Rectal smooth muscle tissue (tissue), 1 donor: ENCODE results near the gene DNAH17.

Experiments used
- H3K27ac ChIP-seq: one replicate; pipeline ENCODE4 v1.7.0; 2013; ENCODE audit warnings: low read depth, low read length, inconsistent platforms
- H3K27me3 ChIP-seq: one replicate; pipeline ENCODE4 v1.7.0; 2013; ENCODE audit warnings: low read length; ENCODE audit not compliant: control insufficient read depth, insufficient read depth
- H3K36me3 ChIP-seq: one replicate; pipeline ENCODE4 v1.7.0; 2013; ENCODE audit warnings: low read length; ENCODE audit not compliant: control insufficient read depth, insufficient read depth
- H3K4me1 ChIP-seq: one replicate; pipeline ENCODE4 v1.7.0; 2013; ENCODE audit warnings: low read length; ENCODE audit not compliant: control insufficient read depth, insufficient read depth
- H3K4me3 ChIP-seq: one replicate; pipeline ENCODE4 v1.7.0; 2013; ENCODE audit warnings: low read length
- H3K9ac ChIP-seq: one replicate; pipeline ENCODE4 v1.7.0; 2013; ENCODE audit warnings: low read length

Gene DNAH17

DNA sequence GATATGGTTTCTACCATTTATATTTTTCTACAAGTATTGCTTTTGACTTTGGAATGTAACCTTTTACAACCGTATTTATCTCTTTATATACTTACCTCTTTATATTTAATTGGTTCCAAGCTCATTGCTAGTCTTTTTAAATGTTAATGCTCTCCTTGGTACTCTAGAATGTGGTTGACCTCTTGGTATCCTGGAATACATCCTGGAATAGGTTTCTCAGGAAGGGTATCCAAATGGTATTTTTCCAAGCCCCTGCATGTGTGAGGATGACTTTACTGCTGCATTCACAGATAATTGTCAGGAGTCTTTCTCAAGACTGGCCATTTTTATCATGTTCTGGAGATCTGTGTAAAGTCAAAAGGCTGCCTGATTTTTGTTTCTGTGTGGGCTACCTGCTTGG, 30.2 kb downstream of the DNAH17 start:
- Histone ChIP-seq H3K4me3 (no peak overlapping the region), H3K36me3 (no peaks in the 10 kb centered on the region), H3K9ac (no peak overlapping the region), H3K27me3 (no peaks in the 10 kb centered on the region), H3K4me1 (no peaks in the 10 kb centered on the region), H3K27ac (no peak overlapping the region)

DNA sequence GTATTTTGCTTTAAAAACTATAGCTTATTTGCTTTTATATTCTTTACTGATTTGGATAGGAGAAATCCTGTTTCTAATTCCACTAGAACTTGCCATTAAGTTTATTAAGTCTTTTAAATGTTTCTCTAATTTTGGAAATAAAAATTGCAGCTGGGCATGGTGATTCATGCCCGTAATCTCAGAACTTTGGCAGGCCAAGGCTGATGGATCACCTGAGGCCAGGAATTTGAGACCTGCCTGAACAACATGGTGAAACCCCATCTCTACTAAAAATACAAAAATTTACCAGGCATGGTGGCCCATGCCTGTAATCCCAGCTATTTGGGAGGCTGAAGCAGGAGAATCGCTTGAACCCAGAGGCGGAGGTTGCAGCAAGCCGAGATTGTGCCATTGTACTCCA, 30.7 kb downstream of the DNAH17 start:
- Histone ChIP-seq H3K4me3 (no peak overlapping the region), H3K9ac (no peak overlapping the region), H3K27ac (no peak overlapping the region), H3K4me1 (no peaks in the 10 kb centered on the region), H3K27me3 (no peaks in the 10 kb centered on the region), H3K36me3 (no peaks in the 10 kb centered on the region)

DNA sequence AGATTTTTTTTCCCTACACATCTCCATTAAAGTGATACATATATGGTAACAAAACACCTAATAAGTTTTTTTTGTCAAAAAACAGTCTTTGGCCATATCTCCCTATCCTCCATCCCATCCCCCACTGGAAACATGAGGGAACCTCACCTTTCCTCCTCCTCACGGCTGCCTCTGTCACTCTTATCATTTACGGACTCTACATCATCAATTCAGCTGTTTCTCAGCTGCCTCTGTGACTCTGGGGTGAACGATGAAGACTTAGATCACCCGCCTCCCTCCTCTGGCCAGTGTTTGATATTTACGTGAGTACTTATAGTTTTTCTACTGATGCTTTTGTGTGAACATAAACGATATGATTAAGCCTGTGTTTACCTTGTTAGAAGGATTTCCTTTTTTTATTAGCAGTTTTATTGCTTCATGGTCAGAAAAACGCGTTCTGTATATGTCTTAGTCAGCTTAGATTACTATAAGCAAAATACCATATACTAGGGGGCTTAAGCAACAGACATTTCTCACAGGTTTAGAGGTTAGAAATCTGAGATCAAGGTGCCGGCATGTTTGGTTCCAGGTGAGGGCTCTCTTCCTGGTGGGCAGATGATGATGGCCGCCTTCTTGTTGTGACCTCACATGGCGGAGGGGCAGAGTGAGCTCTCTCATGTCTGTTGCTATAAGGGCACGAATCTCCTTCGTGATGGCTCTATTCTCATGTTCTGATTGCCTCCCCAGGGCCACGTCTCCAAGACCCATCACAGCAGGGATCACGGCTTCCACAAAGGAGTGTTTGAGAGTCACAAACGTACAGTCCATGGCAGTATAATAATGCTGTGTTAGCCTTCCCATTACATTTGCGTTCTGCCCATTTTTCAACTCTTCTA, 32.1 kb downstream of the DNAH17 start:
- Histone ChIP-seq H3K4me3 (no peak overlapping the region), H3K27ac (no peak overlapping the region), H3K27me3 (no peaks in the 10 kb centered on the region), H3K36me3 (no peaks in the 10 kb centered on the region), H3K4me1 (no peaks in the 10 kb centered on the region), H3K9ac (no peak overlapping the region)

DNA sequence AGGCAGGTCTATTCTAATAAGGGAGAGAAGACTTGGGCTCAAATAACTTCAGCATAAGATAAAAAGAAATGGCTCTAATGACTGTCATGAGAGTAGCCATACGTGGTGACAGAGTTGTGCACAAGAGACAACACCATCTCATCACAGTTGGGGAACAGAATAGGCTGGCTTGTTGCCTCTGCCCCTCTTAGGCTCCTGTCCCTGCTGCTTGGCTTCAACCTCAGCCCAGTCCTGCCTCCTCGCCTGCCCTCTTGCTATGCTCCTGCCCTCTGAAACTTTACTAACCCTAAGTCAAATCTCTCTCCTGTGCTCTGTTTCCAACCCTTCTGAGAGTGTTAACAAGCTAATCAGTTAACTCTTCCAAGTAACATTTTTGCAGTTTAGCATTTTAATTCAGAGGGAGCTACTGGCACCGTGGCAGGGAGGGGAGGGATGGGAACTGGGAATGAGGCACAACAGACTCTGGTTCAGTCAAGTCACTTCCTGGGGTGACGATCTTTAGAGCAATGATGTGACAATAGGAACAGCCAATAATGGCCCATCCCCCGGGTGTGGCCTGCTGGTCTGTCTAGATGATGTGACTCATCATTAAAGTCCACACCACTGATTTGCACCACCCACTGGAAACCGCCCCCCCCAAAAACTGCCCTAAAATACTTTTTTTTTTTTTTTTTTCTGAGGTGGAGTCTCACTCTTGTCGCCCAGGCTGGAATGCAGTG, 35.5 kb downstream of the DNAH17 start:
- Histone ChIP-seq H3K27me3 (no peaks in the 10 kb centered on the region), H3K27ac (no peak overlapping the region), H3K36me3 (no peaks in the 10 kb centered on the region), H3K4me1 (no peaks in the 10 kb centered on the region), H3K9ac (no peak overlapping the region), H3K4me3 (no peak overlapping the region)

DNA sequence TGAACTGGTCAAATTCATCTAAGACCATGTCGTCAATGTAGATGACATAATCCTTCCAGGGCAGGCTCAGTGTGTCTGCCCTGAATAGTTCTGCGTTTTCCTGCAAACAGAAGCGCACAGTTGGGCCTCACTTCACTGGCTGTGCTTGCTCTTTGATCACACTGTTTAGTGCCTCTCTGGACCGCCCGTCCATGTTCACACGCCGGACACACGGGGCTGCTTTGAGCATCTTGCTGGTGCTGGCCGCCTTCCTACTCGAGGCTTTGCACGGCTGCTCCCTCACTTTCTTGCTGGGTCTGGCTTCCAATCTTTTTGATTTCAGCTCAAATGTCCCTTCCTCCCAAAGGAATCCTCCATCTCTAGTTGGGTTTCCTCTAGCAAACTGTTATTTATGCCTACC, 37.4 kb downstream of the DNAH17 start:
- Histone ChIP-seq H3K4me3 (no peak overlapping the region), H3K36me3 (no peaks in the 10 kb centered on the region), H3K4me1 (no peaks in the 10 kb centered on the region), H3K27ac (no peak overlapping the region), H3K27me3 (no peaks in the 10 kb centered on the region), H3K9ac (no peak overlapping the region)

DNA sequence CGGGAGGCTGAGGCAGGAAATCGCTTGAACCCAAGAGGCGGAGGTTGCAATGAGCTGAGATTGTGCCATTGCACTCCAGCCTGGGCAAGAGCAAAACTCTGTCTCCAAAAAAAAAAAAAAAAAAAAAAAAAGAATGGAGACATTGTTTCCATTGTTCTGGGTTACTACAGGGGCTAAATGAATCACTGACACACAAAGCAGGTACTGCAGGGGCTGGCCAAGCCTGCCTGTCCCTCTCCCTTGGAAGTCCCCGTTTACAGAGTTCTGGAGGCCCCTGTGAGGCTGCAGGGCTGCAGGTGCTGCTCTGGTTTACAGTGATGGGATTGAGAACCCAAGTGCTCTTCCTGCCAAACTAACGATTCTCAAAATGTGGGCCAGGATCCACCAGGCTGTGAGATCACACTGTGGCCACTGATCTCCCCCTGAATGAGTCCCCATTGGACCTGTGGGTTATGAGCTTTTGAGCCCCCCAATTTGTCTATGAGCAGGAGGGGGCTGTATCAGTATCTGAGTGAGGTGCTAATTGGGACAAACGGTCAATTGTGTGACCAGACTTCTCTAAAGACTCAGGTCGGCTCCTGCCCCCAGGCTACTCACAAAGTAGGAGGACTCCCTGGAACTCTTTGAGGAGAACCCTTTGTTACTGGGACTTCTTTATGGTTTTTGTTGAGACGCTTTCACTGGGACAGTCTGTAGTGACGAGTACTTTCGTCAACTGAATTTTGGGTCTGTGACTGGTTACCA, 39.0 kb downstream of the DNAH17 start:
- Histone ChIP-seq H3K27ac (no peak overlapping the region), H3K4me1 (no peaks in the 10 kb centered on the region), H3K9ac (no peak overlapping the region), H3K36me3 (no peaks in the 10 kb centered on the region), H3K27me3 (no peaks in the 10 kb centered on the region), H3K4me3 (no peak overlapping the region)

DNA sequence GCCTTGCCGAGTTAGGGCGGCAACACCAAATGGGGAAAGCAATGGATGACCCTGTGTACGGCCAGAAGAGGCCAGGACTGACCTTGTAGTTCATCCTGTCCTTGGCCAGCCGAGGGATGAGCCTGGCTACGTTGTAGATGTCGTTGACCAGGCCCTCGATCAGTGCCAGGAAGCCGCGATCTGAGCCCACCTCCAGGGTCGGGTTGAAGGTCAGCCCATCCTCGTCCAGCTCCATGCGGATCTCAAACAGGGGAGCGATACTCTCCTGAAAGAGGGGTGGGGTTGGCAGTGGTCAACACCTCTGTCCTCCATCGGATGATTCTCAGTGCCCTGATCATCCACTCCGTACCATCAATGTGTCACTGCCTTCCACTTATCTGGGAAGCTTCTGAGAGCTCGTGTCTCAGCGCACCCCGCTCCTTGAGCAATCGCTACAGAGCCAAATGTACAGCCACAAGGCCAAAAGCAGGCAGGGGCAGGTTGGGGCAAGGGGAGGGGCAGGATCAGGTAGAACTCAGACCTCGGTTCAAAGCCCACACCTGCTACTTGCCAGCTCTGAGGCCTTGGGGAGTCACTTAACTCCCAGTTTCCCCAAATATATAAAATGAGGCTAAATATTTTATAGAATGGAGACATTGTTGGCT, 39.9 kb downstream of the DNAH17 start:
- Histone ChIP-seq H3K36me3 (no peaks in the 10 kb centered on the region), H3K27ac (no peak overlapping the region), H3K9ac (no peak overlapping the region), H3K4me1 (no peaks in the 10 kb centered on the region), H3K4me3 (no peak overlapping the region), H3K27me3 (no peaks in the 10 kb centered on the region)

DNA sequence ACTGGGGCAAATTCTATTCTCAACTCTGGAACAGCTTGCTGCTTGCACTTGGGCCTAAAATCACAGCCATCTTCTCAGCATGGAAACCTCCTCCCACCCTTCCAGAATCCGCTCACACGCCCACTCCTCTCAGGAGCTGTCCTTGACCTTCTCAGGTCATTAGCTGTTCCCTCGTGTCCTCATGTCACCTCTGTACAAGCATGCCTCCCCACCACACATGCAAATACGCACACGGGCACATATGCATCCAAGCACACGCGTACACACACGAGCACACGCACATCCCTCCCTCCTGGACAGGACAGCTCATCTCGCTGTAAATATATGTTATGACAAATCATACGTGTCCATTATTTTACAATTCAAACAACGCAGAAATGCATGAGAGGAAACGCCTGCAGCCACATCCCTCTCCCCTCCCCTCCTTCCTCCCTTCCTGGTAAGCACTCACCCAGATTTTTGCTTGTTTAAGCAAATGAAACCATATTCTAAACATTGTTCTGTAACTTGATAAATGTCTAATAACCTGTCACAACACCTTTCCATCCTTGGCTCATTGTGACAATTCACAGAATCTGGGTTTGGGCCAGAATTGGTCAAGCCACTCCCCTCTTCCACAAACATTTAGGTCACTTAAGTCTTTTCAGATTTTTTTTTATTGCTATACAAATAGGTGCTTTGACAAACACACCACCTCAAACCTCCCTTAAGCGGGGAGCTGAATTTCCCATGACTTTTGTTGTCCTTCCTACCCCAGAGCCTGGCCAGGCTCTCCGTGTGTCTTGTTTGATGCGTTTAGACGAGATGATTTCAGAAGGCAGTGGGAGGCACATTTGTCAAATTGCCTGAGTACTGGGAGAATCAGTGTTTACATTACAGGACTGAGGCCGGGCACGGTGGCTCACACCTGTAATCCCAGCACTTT, 41.7 kb downstream of the DNAH17 start:
- Histone ChIP-seq H3K4me3 (no peak overlapping the region), H3K27me3 (no peaks in the 10 kb centered on the region), H3K4me1 (no peaks in the 10 kb centered on the region), H3K36me3 (no peaks in the 10 kb centered on the region), H3K9ac (no peak overlapping the region), H3K27ac (no peak overlapping the region)

DNA sequence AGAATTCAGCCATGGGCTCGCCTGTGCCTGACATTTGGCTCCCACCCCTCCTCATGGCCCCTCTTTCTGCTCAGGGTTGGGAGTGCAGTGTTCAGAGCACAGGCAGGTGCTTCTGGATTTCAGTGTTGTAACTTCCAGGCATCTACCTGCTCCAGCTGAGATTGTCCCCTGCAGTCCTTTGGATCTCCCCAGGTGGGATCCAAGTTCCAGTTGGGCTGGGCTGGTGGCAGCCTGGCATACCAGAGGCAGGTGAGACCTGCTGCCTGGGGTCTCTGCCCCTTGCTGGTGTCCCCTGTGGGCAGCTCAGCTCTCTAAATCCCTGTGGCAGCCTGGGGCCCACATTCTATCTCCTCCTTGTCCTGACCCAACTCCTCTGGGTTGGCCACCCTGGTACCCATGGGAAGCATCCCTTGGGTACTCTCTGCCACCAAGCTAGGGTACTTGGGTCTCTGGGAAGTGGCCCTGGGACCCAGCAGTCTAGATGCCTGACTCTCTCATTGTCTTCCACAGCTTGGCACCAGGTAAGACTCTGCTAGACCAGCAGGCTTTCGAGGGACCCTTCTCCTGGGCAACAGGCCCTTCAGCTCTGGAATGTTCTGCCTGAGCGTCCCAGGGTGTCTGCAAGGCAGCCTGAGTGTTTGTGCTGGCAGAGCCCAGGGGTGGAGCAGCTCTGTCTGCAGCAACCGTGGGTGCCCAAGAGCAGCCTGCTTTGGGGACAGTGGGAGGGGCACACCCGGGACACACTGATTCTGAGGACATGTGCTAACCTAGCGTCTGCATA, 42.5 kb downstream of the DNAH17 start:
- H3K27me3 ChIP-seq, result no peaks in the 10 kb centered on the region
- H3K27ac ChIP-seq, result no peak overlapping the region
- H3K36me3 ChIP-seq, result no peaks in the 10 kb centered on the region
- H3K9ac ChIP-seq, result no peak overlapping the region
- H3K4me3 ChIP-seq, result no peak overlapping the region
- H3K4me1 ChIP-seq, result no peaks in the 10 kb centered on the region

DNA sequence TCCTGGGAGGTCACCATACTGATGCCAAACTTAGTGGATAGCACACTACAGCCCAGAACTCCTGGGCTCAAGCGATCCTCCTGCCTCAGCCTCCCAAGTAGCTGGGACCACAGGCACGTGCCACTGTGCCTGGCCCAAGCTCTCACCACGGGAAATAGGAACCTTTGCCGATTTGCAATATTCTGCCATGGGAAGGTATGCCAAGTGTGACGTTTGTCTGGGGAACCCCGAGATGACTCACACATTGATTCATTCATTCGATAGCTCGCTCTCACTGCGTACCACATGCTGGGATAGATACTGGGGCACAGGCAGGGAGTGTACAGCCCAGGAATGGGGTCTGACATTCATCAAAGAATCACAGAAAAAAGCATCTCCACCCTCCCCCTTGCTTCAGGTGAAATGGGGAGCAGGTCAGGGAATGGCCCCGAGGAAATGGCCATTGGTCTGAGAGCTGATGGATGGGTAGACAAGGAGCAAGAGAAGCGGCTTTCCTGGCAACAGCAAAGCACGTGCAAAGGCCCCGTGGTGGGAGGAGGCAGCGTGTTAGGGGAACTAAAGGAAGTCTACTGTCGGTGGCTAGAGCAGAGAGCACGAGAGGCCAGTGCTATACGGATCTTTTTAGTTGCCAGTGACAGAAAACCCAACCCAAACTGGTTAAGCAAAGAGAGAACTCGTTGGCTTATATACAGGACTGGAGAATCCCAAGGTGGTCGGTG, 44.1 kb downstream of the DNAH17 start:
- H3K36me3 ChIP-seq, result no peaks in the 10 kb centered on the region
- no peak overlapping the region for H3K9ac ChIP-seq
- no peaks in the 10 kb centered on the region for H3K4me1 ChIP-seq
- H3K27ac ChIP-seq, result no peak overlapping the region
- no peaks in the 10 kb centered on the region for H3K27me3 ChIP-seq
- no peak overlapping the region for H3K4me3 ChIP-seq
